Testis (tissue), 3 donors: ENCODE results near the gene SEC14L1. TPM values are rescaled to one million over a fixed set of nuclear protein-coding genes. Genes with fewer than 3 reads are reported as not detected.

ENCODE experiments used
- DNase-seq: peaks from one replicate; pipeline ENCODE4 v3.0.0-alpha.2; 2019
- H3K27ac ChIP-seq, 2 donors: fragments of 200-600 bp; sonication (generic); one replicate each; pipeline ENCODE4 v1.5.1; 2019
- H3K27me3 ChIP-seq: fragments of 200-600 bp; sonication (generic); one replicate; pipeline ENCODE4 v1.5.1; 2019
- H3K36me3 ChIP-seq: fragments of 200-600 bp; sonication (generic); one replicate; pipeline ENCODE4 v1.5.1; 2017; ENCODE audit warnings: low read depth; ENCODE audit errors: missing control alignments
- H3K4me1 ChIP-seq: fragments of 200-600 bp; sonication (generic); one replicate; pipeline ENCODE4 v1.5.1; 2019
- H3K4me3 ChIP-seq, 2 donors: fragments of 200-600 bp; sonication (generic); one replicate each; pipeline ENCODE4 v1.5.1; 2017 to 2019
- H3K9me3 ChIP-seq: fragments of 200-600 bp; sonication (generic); one replicate; pipeline ENCODE4 v1.5.1; 2017
- CTCF ChIP-seq, 3 experiments: fragments of 450-650 bp in 2 of 3; fragments of 200-600 bp in 1 of 3; sonication (generic) in 1 of 3; IDR thresholded peaks; one replicate each; pipeline ENCODE4 v1.5.1; 2016 to 2019; ENCODE audit warnings: antibody characterized with exemption in 3 of 3, mild to moderate bottlenecking in 2 of 3, moderate library complexity in 1 of 3
- POLR2A ChIP-seq: fragments of 450-650 bp; IDR thresholded peaks from one replicate; pipeline ENCODE4 v1.6.1; 2017; ENCODE audit warnings: antibody characterized with exemption, mild to moderate bottlenecking, moderate library complexity
- WGBS, 2 donors: methylation state at CpG; one replicate each; pipeline ENCODE4 v1.1.5; 2018; 5-methylcytosine and 5-hydroxymethylcytosine counted together
- intact Hi-C: fragments of 100-400 bp; cut with DNase I; formaldehyde crosslinking; loops from one replicate; pipeline ENCODE4 v1.15.1; 2023; ENCODE audit warnings: low total_unique reads
- polyA plus RNA-seq: library from polyadenylated mRNA; stranded (reverse); fragments of 350-450 nt; fragmentation: Illumina TruSeq; extraction: RNeasy Lipid Tissue Mini Kit (QIAGEN cat#74804); gene quantifications from one replicate; pipeline ENCODE4 v1.2.3, GENCODE V29; 2014; ENCODE audit warnings: low read depth, low replicate concordance; ENCODE audit not compliant: insufficient read depth
- total RNA-seq, 2 donors: library from RNA; depleted of rRNA; stranded (reverse); fragments of >200 nt; gene quantifications; one replicate each; pipeline ENCODE4 v1.2.3, GENCODE V29; 2016

Gene SEC14L1
- total and polyA plus RNA-seq, 3 donors from 2014 or later, result 143 to 262 (median 240) TPM

- TF ChIP-seq POLR2A, result no peak
- no peak for TF ChIP-seq CTCF (IDR thresholded peaks at IDR 0.05)
- DNase-seq, result no peak
- H3K36me3 ChIP-seq, result no peaks in the 10 kb centered on the region
- H3K4me1 ChIP-seq, result no peaks in the 10 kb centered on the region
- H3K4me3 ChIP-seq, result no peak overlapping the region
- WGBS, 2 donors, result 88 to 93% methylated on average over 6 of the region's 6 CpGs
- no peak overlapping the region for H3K27ac ChIP-seq
- intact Hi-C loops, result no loop called here
- no peaks in the 10 kb centered on the region for H3K9me3 ChIP-seq
- no peaks in the 10 kb centered on the region for H3K27me3 ChIP-seq
Observed at GRCh38 chr17:77230436-77230830, 89.7 kb downstream of the SEC14L1 start.

- intact Hi-C loops, result no loop called here
- WGBS, 2 donors, result 89 to 92% methylated on average over 11 of the region's 11 CpGs
- Histone ChIP-seq H3K4me3 (no peak overlapping the region), H3K36me3 (no peaks in the 10 kb centered on the region), H3K9me3 (no peaks in the 10 kb centered on the region), H3K27me3 (no peaks in the 10 kb centered on the region), H3K27ac (no peak overlapping the region), H3K4me1 (no peaks in the 10 kb centered on the region)
- DNase-seq, result no peak
- TF ChIP-seq POLR2A, result no peak
- no peak for TF ChIP-seq CTCF (IDR thresholded peaks at IDR 0.05)
Observed at GRCh38 chr17:77231076-77231871, 90.5 kb downstream of the SEC14L1 start.

GRCh38 chr17:77233127-77233526, 92.4 kb downstream of the SEC14L1 start:
- Histone ChIP-seq H3K4me1 (no peaks in the 10 kb centered on the region), H3K36me3 (no peaks in the 10 kb centered on the region), H3K27ac (no peak overlapping the region), H3K4me3 (no peak overlapping the region), H3K27me3 (no peaks in the 10 kb centered on the region), H3K9me3 (no peaks in the 10 kb centered on the region)
- intact Hi-C loops, result no loop called here
- DNase-seq, result no peak
- TF ChIP-seq CTCF (IDR thresholded peaks at IDR 0.05), result no peak
- no peak for TF ChIP-seq POLR2A
- 88 to 91% methylated on average over 10 of the region's 10 CpGs for WGBS, 2 donors

- H3K4me3 ChIP-seq, result no peak overlapping the region
- no peaks in the 10 kb centered on the region for H3K36me3 ChIP-seq
- TF ChIP-seq CTCF (IDR thresholded peaks at IDR 0.05) (no peak), POLR2A (no peak)
- no peaks in the 10 kb centered on the region for H3K9me3 ChIP-seq
- DNase-seq, result no peak
- H3K4me1 ChIP-seq, result no peaks in the 10 kb centered on the region
- 84 to 91% methylated on average over 21 of the region's 21 CpGs for WGBS, 2 donors
- no peak overlapping the region for H3K27ac ChIP-seq
- H3K27me3 ChIP-seq, result no peaks in the 10 kb centered on the region
- intact Hi-C loops, result no loop called here
Observed at GRCh38 chr17:77233635-77234334, 93.0 kb downstream of the SEC14L1 start.
